HG03196 (cell line): Measurements from ENCODE around the gene GPR83.
"Not testable (repeated sequence)": the region's sequence is repeated elsewhere in the genome, so short reads cannot be mapped to it uniquely, and the experiment has no call there.

Experiments used
- ATAC-seq: cut with Tn5 transposase; IDR thresholded peaks from one replicate; pipeline ENCODE4 v1.9.1; 2021; ENCODE audit not compliant: unreplicated experiment

GPR83 gene

DNA sequence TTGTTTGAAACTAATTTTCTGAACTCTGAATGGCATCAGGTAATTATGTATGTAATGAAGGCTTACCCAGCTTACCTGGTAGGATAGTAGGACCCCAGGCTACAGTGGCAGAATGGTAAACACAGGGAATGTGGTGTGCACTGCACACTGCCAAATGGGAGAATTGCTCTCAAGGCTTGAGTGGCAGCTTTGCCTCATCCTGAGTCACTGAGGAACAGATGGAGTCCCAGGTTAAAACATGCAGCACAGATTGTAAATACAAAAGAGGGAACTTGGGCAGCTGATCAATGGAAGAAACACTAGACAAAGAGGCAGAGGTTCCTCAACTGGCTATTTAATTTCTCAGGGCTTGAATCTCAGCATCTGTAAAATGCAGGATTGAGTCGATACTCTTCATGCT is 24.4 kb downstream of the GPR83 start:
- no peak for ATAC-seq

DNA sequence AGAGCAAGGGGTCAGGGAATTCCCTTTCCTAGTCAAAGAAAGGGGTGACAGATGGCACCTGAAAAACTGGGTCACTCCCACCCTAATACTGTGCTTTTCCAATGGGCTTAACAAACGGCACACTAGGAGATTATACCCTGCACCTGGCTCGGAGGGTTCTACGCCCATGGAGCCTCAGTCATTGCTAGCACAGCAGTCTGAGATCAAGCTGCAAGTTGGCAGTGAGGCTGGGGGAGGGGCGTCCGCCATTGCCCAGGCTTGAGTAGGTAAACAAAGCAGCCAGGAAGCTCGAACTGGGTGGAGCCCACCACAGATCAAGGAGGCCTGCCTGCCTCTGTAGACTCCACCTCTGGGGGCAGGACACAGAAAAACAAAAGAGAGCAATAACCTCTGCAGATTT is 30.6 kb downstream of the GPR83 start:
- not testable (repeated sequence) for ATAC-seq

DNA sequence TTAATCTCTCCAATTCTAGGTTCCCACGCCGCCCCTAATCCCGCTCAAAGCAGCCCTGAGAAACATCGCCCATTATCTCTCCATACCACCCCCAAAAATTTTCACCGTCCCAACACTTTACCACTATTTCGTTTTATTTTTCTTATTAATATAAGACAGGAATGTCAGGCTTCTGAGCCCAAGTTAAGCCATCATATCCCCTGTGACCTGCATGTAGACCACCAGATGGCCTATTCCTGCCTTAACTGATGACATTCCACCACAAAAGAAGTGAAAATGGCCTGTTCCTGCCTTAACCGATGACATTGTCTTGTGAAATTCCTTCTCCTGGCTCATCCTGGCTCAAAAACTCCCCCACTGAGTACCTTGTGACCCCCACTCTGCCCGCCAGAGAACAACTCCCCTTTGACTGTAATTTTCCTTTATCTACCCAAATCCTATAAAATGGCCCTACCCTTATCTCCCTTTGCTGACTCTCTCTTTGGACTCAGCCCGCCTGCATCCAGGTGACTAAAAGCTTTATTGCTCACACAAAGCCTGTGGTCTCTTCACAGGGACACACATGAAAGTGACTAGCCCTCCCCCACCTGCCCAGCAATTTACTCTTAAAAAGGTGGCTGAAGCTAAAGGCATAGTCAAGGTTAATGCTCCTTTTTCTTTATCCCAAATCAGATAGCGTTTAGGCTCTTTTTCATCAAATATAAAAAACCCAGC is 50.2 kb downstream of the GPR83 start:
- not testable (repeated sequence) for ATAC-seq

DNA sequence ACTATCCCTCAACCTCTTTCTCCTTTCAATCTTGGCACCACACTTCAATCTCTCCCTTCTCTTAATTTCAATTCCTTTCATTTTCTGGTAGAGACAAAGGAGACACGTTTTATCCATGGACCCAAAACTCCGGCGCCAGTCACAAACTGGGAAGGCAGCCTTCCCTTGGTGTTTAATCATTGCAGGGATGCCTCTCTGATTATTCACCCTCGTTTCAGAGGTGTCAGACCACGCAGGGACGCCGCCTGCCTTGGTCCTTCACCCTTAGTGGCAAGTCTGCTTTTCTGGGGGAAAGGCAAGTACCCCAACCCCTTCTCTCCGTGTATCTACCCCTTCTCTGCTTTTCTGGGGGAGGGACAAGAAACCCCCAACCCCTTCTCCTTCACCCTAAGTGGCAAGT is 54.9 kb downstream of the GPR83 start:
- ATAC-seq: not testable (repeated sequence)

DNA sequence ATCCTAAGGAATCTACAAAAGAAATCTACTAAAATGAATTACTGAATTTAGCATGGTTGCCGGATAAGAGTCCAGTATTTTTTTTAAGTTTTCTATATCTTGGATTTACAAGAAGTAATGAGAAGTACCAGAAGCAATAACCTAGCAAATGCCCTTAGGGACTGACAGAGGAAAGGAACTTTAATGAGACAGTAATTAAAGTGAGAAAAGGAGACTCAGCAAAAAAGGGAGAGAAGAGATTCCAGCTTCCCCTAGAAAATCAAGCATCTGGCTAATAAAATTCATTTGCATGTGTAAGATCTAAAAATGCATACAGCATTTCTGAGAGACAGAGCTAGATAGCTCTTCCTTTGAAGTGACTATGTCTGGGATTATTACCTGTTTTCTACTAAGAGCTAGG is 57.7 kb downstream of the GPR83 start:
- ATAC-seq: no peak

DNA sequence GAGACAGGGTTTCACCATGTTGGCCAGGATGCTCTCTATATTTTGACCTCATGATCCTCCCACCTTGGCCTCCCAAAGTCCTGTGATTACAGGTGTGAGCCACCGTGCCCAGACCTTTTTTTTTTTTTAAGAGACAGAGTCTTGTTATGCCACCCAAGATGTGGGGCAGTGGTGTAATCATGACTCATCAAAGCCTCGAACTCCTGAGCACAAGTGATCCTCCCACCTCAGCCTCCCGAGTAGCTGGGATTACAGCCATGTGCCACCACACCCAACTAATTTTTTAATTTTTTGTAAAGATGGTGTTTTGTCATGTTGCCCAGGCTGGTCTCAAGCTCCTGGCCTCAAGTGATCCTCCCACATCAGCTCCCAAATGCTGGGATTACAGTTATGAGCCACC is 59.0 kb downstream of the GPR83 start:
- no peak for ATAC-seq

DNA sequence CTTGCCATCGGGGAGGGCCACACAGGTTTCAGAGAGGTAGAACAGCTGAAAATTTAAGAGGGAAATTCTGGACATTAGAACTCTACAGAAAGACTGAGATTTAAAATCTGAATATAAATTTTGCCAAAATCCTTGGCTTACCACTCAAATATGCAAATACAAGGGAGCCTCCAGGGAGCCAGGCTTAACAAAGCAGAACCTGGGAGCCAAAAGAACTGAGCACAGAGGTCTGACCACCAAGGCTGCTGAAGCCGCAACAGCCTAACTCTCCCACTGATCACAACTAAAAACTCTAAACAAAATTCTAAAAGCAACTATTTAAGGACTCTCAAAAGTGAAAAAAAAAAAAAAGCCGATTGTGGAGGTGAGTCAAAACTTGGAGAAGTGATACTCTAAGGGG is 62.6 kb downstream of the GPR83 start:
- no peak for ATAC-seq

DNA sequence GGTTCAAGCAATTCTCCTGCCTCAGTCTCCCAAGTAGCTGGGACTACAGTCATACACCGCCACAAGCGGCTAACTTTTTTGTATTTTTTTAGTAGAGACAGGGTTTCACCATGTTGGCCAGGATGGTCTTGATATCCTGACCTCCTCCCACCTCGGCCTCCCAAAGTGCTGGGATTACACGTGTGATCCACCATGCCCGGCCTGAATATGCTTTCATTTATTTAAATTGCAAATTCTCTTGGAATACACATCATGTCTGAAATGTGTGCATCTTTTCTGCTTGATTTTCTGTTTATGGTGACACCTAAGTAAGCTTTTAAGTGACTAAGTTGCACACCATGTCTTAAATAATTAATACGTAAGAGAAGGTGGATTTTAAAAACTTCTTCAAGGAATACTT is 65.2 kb downstream of the GPR83 start:
- no peak for ATAC-seq

DNA sequence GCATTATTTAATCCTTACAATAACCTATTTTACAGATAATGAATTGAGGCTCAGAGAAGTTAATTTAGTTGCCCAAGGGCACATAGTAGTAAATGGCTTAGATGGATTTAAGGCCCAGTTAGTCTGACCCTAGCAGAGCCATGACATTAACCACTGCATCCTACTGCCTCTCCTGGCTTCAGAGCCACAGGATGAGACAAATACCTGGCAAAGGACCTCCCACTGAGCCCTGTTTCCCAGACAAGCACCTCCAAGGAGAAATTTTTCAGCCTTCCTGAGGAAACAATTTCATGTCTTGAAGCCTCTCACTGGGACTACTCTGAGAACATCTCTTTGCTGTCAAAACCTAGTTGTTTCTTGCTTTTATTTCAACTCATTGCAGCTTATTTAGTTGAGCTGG is 68.4 kb downstream of the GPR83 start:
- no peak for ATAC-seq

DNA sequence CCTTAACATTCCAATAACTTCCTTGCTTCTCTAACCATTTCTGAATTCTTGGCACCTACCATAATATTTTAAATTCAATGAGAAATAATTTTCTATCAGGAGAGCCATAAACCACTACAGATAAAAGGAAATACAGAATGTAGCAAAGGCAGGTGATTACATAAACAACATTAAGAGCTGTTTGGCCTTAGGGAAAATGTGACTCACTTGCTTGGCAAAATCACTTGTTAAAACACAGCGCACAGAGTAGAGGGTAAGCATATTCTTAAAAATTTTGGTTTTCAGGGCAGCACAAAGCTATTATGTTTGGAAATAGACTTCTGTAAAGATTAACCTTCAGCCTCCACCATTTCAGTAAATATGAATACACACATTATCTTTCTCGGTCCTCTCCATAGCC is 70.4 kb downstream of the GPR83 start:
- no peak for ATAC-seq

DNA sequence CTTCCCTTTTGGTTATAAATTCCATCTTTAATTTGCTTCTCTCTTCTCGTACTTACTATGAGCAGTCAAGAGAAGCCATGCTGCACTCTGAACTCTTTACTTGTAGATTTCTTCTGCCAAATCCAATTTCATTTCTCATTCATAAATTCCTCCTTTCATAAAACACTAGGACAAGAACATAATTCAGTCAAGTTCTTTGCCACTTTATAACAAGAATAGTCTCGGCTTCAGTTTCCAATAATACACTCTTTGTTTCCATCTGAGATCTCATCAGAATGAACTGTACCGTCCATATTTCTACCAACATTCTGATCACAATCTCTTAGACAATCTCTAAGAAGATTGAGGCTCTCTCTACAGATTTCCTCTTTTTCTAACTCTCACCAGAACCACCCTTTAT is 71.7 kb downstream of the GPR83 start:
- no peak for ATAC-seq

DNA sequence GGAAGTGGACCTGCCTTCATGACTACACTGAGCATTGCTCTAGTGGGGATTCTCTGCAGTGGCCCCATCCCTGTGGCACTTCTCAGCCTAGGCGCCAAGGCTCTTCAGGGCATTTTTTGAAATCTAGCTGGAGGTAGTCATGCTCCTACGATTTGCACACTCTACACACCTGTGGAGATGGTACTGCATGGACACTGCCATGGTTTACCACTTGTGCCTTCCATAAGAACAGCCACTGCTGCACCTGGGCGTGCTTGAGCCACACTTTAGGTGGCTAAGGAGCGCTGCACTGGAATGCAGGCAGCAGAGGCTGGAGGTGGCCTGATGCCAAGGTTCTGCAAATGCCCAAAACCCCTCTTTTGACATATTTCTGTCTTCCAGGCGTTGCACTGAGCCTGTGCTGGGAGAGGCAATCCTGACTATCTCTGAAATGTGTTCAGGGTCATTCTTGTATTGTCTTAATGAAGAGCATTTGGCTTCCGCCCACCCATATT is 72.6 kb downstream of the GPR83 start:
- ATAC-seq: no peak
